Measurements from ENCODE around the gene SUGCT.
"Not testable (repeated sequence)": the region's sequence is repeated elsewhere in the genome, so short reads cannot be mapped to it uniquely, and the experiment has no call there.

- not testable (repeated sequence) for TF ChIP-seq CTCF (conservative IDR thresholded peaks at IDR 0.05; ENCODE audit: low read length); EZH2phosphoT487 (IDR thresholded peaks at IDR 0.05; ENCODE audit: borderline replicate concordance, low read depth, low read length)
Observed at GRCh38 chr7:40650903-40651302, 516.1 kb downstream of the SUGCT start.

Measured in OCI-LY7 (cell line).